IMR-90 (cell line): ENCODE measurements around the gene ABTB1. TPM values are rescaled to one million over a fixed set of nuclear protein-coding genes. Genes with fewer than 3 reads are reported as not detected.

Source experiments
- ATAC-seq: fragments of 200-7000 bp; cut with Tn5 transposase; 2 replicates; pipeline ENCODE4 v1.9.1; 2020; ENCODE audit warnings: low read depth, mild to moderate bottlenecking, moderate library complexity
- BruUV-seq: library from RNA; stranded (reverse); fragments of 400-500 nt; replicated peaks from 2 replicates; lab custom pipeline; 2021; lab: Mats Ljungman, UMichigan
- CTCF ChIA-PET: fragments of 300-600 bp; formaldehyde crosslinking; extraction: SDS; loops from one replicate; lab custom pipeline; 2021; ENCODE audit warnings: antibody characterized with exemption; lab: Yijun Ruan, JAX
- POLR2A ChIA-PET: fragments of 300-600 bp; sonication (Branson Sonifier 250); formaldehyde crosslinking; loops from one replicate; lab custom pipeline; 2022; ENCODE audit warnings: antibody characterized with exemption; ENCODE audit not compliant: unreplicated experiment; lab: Charles Lee
- DNase-seq: peaks from one replicate; pipeline ENCODE4 v3.0.0; 2013
- H2AFZ ChIP-seq: replicated peaks from 2 replicates; pipeline ENCODE3; 2013; ENCODE audit warnings: low read length, mild to moderate bottlenecking; ENCODE audit not compliant: poor library complexity
- H2AK5ac ChIP-seq: 2 replicates; pipeline ENCODE4 v1.6.1; 2013; ENCODE audit warnings: low read depth, low read length, inconsistent platforms
- H2AK9ac ChIP-seq: replicated peaks from 2 replicates; pipeline ENCODE3; 2013; ENCODE audit warnings: mild to moderate bottlenecking, low read depth, low read length, moderate library complexity; ENCODE audit not compliant: poor library complexity
- H2BK120ac ChIP-seq: 2 replicates; pipeline ENCODE4 v1.6.1; 2013; ENCODE audit warnings: low read depth, low read length, inconsistent platforms
- H2BK15ac ChIP-seq: 3 replicates; pipeline ENCODE4 v1.6.1; 2013; ENCODE audit warnings: low read depth, low read length, inconsistent platforms
- H2BK20ac ChIP-seq: 2 replicates; pipeline ENCODE4 v1.6.1; 2013; ENCODE audit warnings: low read depth, mild to moderate bottlenecking, inconsistent platforms, low read length, moderate library complexity
- H2BK5ac ChIP-seq: 2 replicates; pipeline ENCODE4 v1.6.1; 2013; ENCODE audit warnings: mild to moderate bottlenecking, low read depth, low read length, inconsistent platforms; ENCODE audit not compliant: poor library complexity, severe bottlenecking
- H3K14ac ChIP-seq: replicated peaks from 2 replicates; pipeline ENCODE4 v1.6.1; 2013; ENCODE audit warnings: low read depth, low read length, inconsistent platforms
- H3K18ac ChIP-seq: 2 replicates; pipeline ENCODE4 v1.6.1; 2013; ENCODE audit warnings: low read depth, low read length, control low read depth
- H3K23ac ChIP-seq: 2 replicates; pipeline ENCODE4 v1.6.1; 2013; ENCODE audit warnings: low read depth, low read length, inconsistent platforms
- H3K27ac ChIP-seq: 2 replicates; pipeline ENCODE4 v1.5.1; 2013; ENCODE audit warnings: mild to moderate bottlenecking, control low read depth, low read length; ENCODE audit not compliant: insufficient read depth
- H3K27me3 ChIP-seq: 2 replicates; pipeline ENCODE4 v1.6.1; 2013; ENCODE audit warnings: low read length; ENCODE audit not compliant: control insufficient read depth, insufficient read depth
- H3K36me3 ChIP-seq: 2 replicates; pipeline ENCODE4 v1.6.1; 2013; ENCODE audit warnings: low read length, mixed read lengths; ENCODE audit not compliant: control insufficient read depth, insufficient read depth
- H3K4ac ChIP-seq: 2 replicates; pipeline ENCODE4 v1.6.1; 2013; ENCODE audit warnings: low read depth, low read length, inconsistent platforms
- H3K4me1 ChIP-seq: 2 replicates; pipeline ENCODE4 v1.6.1; 2013; ENCODE audit warnings: low read length, mixed read lengths; ENCODE audit not compliant: control insufficient read depth, insufficient read depth
- H3K4me2 ChIP-seq: 2 replicates; pipeline ENCODE4 v1.6.1; 2013; ENCODE audit warnings: low read depth, mild to moderate bottlenecking, control low read depth, low read length, moderate library complexity
- H3K4me3 ChIP-seq: 2 replicates; pipeline ENCODE4 v1.5.1; 2013; ENCODE audit warnings: low read depth, mild to moderate bottlenecking, control low read depth, low read length, moderate library complexity; ENCODE audit not compliant: insufficient read depth
- H3K56ac ChIP-seq: 2 replicates; pipeline ENCODE4 v1.6.1; 2013; ENCODE audit warnings: low read length, inconsistent platforms; ENCODE audit not compliant: insufficient read depth; ENCODE audit errors: extremely low read depth
- H3K79me1 ChIP-seq, 2 experiments: 2 replicates each; pipeline ENCODE4 v1.6.1; 2013; ENCODE audit warnings: low read length in 2 of 2, inconsistent platforms in 1 of 2, low read depth in 1 of 2
- H3K9ac ChIP-seq: 2 replicates; pipeline ENCODE4 v1.6.1; 2013; ENCODE audit warnings: low read depth, low read length, control low read depth
- H3K9me1 ChIP-seq: 2 replicates; pipeline ENCODE4 v1.6.1; 2013; ENCODE audit warnings: low read length, inconsistent platforms; ENCODE audit not compliant: insufficient read depth
- H3K9me3 ChIP-seq: 2 replicates; pipeline ENCODE4 v1.6.1; 2013; ENCODE audit warnings: low read length; ENCODE audit not compliant: control insufficient read depth, insufficient read depth
- H4K20me1 ChIP-seq: 2 replicates; pipeline ENCODE4 v1.6.1; 2013; ENCODE audit warnings: low read length, inconsistent platforms; ENCODE audit not compliant: insufficient read depth
- H4K5ac ChIP-seq: 2 replicates; pipeline ENCODE4 v1.6.1; 2013; ENCODE audit warnings: mild to moderate bottlenecking, low read depth, low read length, control low read depth
- H4K8ac ChIP-seq, 2 experiments: 2 replicates each; pipeline ENCODE4 v1.6.1; 2013; ENCODE audit warnings: low read depth in 2 of 2, low read length in 2 of 2, control low read depth in 1 of 2, inconsistent platforms in 1 of 2
- H4K91ac ChIP-seq: 2 replicates; pipeline ENCODE4 v1.6.1; 2013; ENCODE audit warnings: low read depth, low read length, inconsistent platforms; ENCODE audit not compliant: insufficient read depth
- BHLHE40 ChIP-seq: fragments of 150-350 bp; IDR thresholded peaks from 2 replicates; pipeline ENCODE4 v1.6.1; 2016; ENCODE audit warnings: mild to moderate bottlenecking, low read depth, low read length
- CEBPB ChIP-seq: IDR thresholded peaks from 2 replicates; pipeline ENCODE4 v1.6.1; 2012; ENCODE audit warnings: low read depth, low read length, improper control_type of control experiment
- CHD1 ChIP-seq: IDR thresholded peaks from 2 replicates; pipeline ENCODE4 v1.6.1; 2012; ENCODE audit warnings: low read depth, low read length, improper control_type of control experiment
- CTCF ChIP-seq: conservative IDR thresholded peaks from 2 replicates; pipeline ENCODE4 v1.5.1; 2012; ENCODE audit warnings: mild to moderate bottlenecking, low read depth, low read length, improper control_type of control experiment
- ELK1 ChIP-seq: fragments of 150-350 bp; IDR thresholded peaks from 2 replicates; pipeline ENCODE4 v1.6.1; 2016; ENCODE audit warnings: low read depth, mild to moderate bottlenecking, low read length, moderate library complexity, borderline replicate concordance
- FOS ChIP-seq: fragments of 150-350 bp; IDR thresholded peaks from 2 replicates; pipeline ENCODE4 v1.6.1; 2016; ENCODE audit warnings: low read depth, low read length
- MAFK ChIP-seq: IDR thresholded peaks from 2 replicates; pipeline ENCODE4 v1.6.1; 2012; ENCODE audit warnings: low read depth, low read length, improper control_type of control experiment
- MAZ ChIP-seq: IDR thresholded peaks from 2 replicates; pipeline ENCODE4 v1.6.1; 2012; ENCODE audit warnings: low read depth, mild to moderate bottlenecking, low read length, improper control_type of control experiment, moderate library complexity, borderline replicate concordance
- MXI1 ChIP-seq: IDR thresholded peaks from 2 replicates; pipeline ENCODE4 v1.6.1; 2012; ENCODE audit warnings: low read depth, mild to moderate bottlenecking, low read length, moderate library complexity, borderline replicate concordance
- NFE2L2 ChIP-seq: fragments of 150-350 bp; IDR thresholded peaks from 2 replicates; pipeline ENCODE4 v1.6.1; 2016; ENCODE audit warnings: low read depth, mild to moderate bottlenecking, low read length
- POLR2A ChIP-seq: IDR thresholded peaks from 2 replicates; pipeline ENCODE4 v1.6.1; 2012; ENCODE audit warnings: mild to moderate bottlenecking, low read depth, low read length
- RAD21 ChIP-seq: IDR thresholded peaks from 2 replicates; pipeline ENCODE4 v1.6.1; 2012; ENCODE audit warnings: low read length, improper control_type of control experiment
- RCOR1 ChIP-seq: IDR thresholded peaks from 2 replicates; pipeline ENCODE4 v1.6.1; 2012; ENCODE audit warnings: mild to moderate bottlenecking, low read length, improper control_type of control experiment; ENCODE audit not compliant: insufficient replicate concordance
- RFX5 ChIP-seq: IDR thresholded peaks from 2 replicates; pipeline ENCODE4 v1.8.0; 2012; ENCODE audit warnings: low read depth, mild to moderate bottlenecking, low read length, moderate library complexity
- SMC3 ChIP-seq: fragments of 150-350 bp; IDR thresholded peaks from 2 replicates; pipeline ENCODE4 v1.6.1; 2016; ENCODE audit warnings: low read depth, mild to moderate bottlenecking, antibody characterized with exemption, low read length, moderate library complexity
- USF2 ChIP-seq: fragments of 150-350 bp; IDR thresholded peaks from 2 replicates; pipeline ENCODE4 v1.6.1; 2017; ENCODE audit warnings: mild to moderate bottlenecking, antibody characterized with exemption, low read length, low read depth
- WGBS, 2 experiments: methylation state at CpG; one replicate each; pipeline versions ENCODE4 v1.1.5 to v1.1.7; 2013; ENCODE audit warnings: missing lambda C conversion rate in 2 of 2; ENCODE audit not compliant: insufficient read length in 1 of 2; ENCODE audit errors: extremely low coverage in 2 of 2; 5-methylcytosine and 5-hydroxymethylcytosine counted together
- dilution Hi-C: fragments of 300-500 bp; cut with HindIII; formaldehyde crosslinking; loops from one replicate; pipeline ENCODE4 v1.14.3; 2018; ENCODE audit warnings: low sequenced_read_pairs; ENCODE audit not compliant: unreplicated experiment
- in situ Hi-C: fragments of 300-500 bp; cut with MboI; formaldehyde crosslinking; loops from 3 replicates; pipeline ENCODE4 v1.14.3; 2019; ENCODE audit warnings: low sequenced_read_pairs, inconsistent platforms, mixed read lengths
- intact Hi-C: fragments of 100-400 bp; cut with micrococcal nuclease; formaldehyde crosslinking; loops from 2 replicates; pipeline ENCODE4 v1.10.0; 2022
- polyA plus RNA-seq, 3 experiments: library from polyadenylated mRNA; depleted of rRNA; stranded (reverse); fragments of >200 nt; gene quantifications; 2 replicates each; pipeline ENCODE4 v1.2.3, GENCODE V29; 2012; ENCODE audit warnings: low replicate concordance in 1 of 3
- total RNA-seq: library from RNA; depleted of rRNA; stranded (reverse); fragments of >200 nt; gene quantifications from 2 replicates; pipeline ENCODE4 v1.2.3, GENCODE V29; 2012

The ABTB1 gene
- total and polyA plus RNA-seq, 2 of the 4 experiments (the other 2 are of a cell fraction): 3.2 to 23.0 TPM

GRCh38 chr3:127700406-127700805, 27.7 kb downstream of the ABTB1 start:
- 90% methylated on average over 4 of the region's 5 CpGs; no CpG with 5 or more reads in 1 of the 2 experiments for WGBS, 2 experiments
- H2AFZ ChIP-seq: no peak overlapping the region
- H4K91ac ChIP-seq: no peak overlapping the region
- DNase-seq: no peak
- no peak overlapping the region for H3K27ac ChIP-seq
- H3K4me3 ChIP-seq: no peak overlapping the region
- peaks cover 0 to 53% of the 10 kb centered on the region in 2 experiments; a peak in 2 of 4 replicates for H3K79me1 ChIP-seq
- peaks cover 32% of the 10 kb centered on the region for H3K4me1 ChIP-seq
- ATAC-seq: no peak
- H3K9ac ChIP-seq: no peak overlapping the region
- no peaks in the 10 kb centered on the region for H3K27me3 ChIP-seq
- no peak overlapping the region for H2BK5ac ChIP-seq
- H2BK20ac ChIP-seq: no peak overlapping the region
- peak overlapping the region; percentile 16 for H2AK9ac ChIP-seq
- CTCF ChIA-PET: no interaction called here
- no peak overlapping the region for H3K18ac ChIP-seq
- H3K56ac ChIP-seq: no peak overlapping the region
- TF ChIP-seq RFX5 (no peak), SMC3 (no peak), BHLHE40 (no peak), POLR2A (no peak), MAZ (no peak), CEBPB (no peak), CTCF (no peak), RCOR1 (no peak), ELK1 (no peak), RAD21 (no peak), MXI1 (no peak), CHD1 (no peak), NFE2L2 (no peak), FOS (no peak), MAFK (no peak), USF2 (no peak)
- H2BK120ac ChIP-seq: no peak overlapping the region; the same call in 1 of the 2 replicates
- no peak overlapping the region for H2BK15ac ChIP-seq
- H3K23ac ChIP-seq: no peak overlapping the region
- POLR2A ChIA-PET: interaction anchor here (0.5 kb wide), 1 partner anchor 131 kb away, joined by 3 read pairs; no protein-coding TSS in a partner anchor
- H4K20me1 ChIP-seq: no peaks in the 10 kb centered on the region; the same call in 1 of the 2 replicates
- no peak overlapping the region for H4K8ac ChIP-seq
- no peak overlapping the region for H4K5ac ChIP-seq
- H3K4me2 ChIP-seq: no peak overlapping the region
- intact Hi-C loops (no loop called here), in situ Hi-C loops (no loop called here), dilution Hi-C loops (no loop called here)
- H3K36me3 ChIP-seq: no peaks in the 10 kb centered on the region
- no TSS peak for BruUV-seq
- no peak overlapping the region; the same call in 1 of the 2 replicates for H2AK5ac ChIP-seq
- no peaks in the 10 kb centered on the region for H3K9me3 ChIP-seq
- peaks cover 31% of the 10 kb centered on the region for H3K9me1 ChIP-seq
- peak overlapping the region; percentile 18; the same call in 1 of the 2 replicates for H3K4ac ChIP-seq
- H3K14ac ChIP-seq: no peak overlapping the region
